Right ventricle myocardium superior (tissue), 1 donor: Measurements from ENCODE around the gene STRN. TPM values are rescaled to one million over a fixed set of nuclear protein-coding genes. Genes with fewer than 3 reads are reported as not detected.

Source experiments
- ATAC-seq: fragments of 200-7000 bp; cut with Tn5 transposase; one replicate; pipeline ENCODE4 v1.9.1; 2020; ENCODE audit warnings: mild to moderate bottlenecking; ENCODE audit not compliant: poor library complexity
- DNase-seq: peaks from one replicate; pipeline ENCODE4 v3.0.0-alpha.2; 2020
- intact Hi-C: fragments of 100-400 bp; cut with DNase I; formaldehyde crosslinking; loops from one replicate; pipeline ENCODE4 v1.11.2; 2022
- total RNA-seq: library from RNA; stranded (reverse); fragmentation: NEBNext Ultra II Directional; extraction: Animal tissue kit (Norgen Biotek cat#: 25700); gene quantifications from one replicate; pipeline ENCODE4 v1.2.1, GENCODE V29; 2021
- donor health status: DM: no; HTN: yes; CAD: no; lungs with severe emphysema.

The STRN gene
- total RNA-seq, 1 donor from 2014 or later = 38.6 TPM

DNA sequence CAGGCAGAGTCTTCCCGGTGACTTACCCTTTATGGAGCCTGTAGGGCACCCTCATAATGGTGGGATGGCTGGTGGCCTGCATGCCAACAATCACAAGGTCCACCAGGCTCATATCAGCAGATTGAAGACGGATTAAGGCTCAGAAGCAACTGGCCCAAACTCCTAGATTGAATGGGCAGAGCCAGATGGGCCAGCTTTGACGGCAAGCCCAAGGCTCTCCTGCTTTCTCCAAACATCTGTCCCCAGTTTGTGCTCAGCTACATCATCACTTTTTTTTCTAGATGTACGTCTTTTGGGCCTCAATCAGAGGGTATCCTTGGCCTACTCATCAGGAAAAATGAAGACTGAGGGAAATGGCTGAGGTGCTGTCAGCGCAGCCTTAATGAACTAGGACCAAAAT is 155.3 kb downstream of the STRN start:
- DNase-seq = no peak
- ATAC-seq = no peak
- intact Hi-C loops = no loop called here

DNA sequence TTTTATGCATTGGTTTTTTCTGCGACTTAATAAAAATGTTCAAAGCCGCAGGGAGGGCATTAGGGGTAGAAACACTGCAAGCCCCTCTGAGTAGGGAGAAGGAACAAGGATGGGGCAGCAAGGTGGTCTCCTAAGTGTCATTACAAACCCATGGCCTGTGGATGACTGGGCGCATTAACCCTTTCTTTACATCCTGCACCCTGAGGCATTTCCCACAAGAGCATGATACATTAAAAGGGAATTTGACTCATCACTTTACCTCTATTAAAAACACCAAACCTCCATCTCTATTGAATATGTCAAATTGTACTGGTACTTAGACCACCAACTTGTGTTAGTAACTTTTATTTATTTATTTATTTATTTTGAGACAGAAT is 157.3 kb downstream of the STRN start:
- no peak for ATAC-seq
- intact Hi-C loops = no loop called here
- DNase-seq = no peak

DNA sequence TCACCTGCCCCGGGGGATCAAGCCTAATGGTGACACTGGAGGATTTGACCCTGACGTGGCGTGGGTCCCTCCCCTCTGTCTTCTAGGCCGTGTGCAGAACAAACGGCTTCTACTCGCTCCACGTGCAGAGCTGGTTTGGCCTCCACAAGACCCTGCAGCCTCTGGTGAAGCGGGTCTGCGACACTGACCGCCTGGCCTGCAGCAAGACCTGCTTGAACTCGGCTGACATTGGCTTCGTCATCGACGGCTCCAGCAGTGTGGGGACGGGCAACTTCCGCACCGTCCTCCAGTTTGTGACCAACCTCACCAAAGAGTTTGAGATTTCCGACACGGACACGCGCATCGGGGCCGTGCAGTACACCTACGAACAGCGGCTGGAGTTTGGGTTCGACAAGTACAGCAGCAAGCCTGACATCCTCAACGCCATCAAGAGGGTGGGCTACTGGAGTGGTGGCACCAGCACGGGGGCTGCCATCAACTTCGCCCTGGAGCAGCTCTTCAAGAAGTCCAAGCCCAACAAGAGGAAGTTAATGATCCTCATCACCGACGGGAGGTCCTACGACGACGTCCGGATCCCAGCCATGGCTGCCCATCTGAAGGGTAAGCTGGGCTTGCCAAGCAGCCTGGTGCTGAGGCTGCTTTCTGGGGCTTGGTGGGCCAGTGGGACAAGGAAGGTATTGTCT is 157.8 kb downstream of the STRN start:
- DNase-seq = no peak
- no peak for ATAC-seq
- intact Hi-C loops = no loop called here

DNA sequence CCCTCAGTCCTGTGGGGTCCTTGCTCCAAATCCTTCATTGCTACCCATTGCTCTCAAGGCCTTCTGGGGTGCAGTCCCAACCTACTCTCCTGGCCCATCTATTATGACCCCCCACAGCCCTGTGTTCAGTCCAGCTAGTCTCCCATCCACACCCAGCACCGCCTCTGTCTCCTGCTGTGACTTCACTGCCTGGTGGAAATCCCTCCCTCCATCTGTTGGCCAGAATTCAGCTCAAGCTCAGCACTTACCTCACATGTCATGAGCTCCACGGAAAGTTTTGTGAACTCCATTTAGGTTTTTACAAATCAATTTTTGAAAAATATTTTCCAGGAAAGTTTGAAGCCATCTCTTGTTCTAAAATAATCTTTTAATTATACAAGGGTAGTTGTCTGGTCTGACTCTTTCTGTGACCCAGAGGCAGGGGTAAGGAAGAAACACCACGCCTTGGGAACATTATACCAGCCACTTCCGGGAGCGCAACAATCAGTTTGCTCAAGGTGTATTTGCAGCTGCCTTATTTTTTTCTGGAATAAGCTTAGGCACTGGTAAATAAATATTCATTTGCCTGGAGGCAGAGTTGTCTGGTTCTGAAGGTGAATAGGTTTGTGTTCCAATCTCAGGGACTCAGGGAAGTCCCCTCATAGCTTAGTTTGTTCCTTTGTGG is 159.0 kb downstream of the STRN start:
- DNase-seq (no peak), ATAC-seq (no peak)
- intact Hi-C loops = no loop called here

DNA sequence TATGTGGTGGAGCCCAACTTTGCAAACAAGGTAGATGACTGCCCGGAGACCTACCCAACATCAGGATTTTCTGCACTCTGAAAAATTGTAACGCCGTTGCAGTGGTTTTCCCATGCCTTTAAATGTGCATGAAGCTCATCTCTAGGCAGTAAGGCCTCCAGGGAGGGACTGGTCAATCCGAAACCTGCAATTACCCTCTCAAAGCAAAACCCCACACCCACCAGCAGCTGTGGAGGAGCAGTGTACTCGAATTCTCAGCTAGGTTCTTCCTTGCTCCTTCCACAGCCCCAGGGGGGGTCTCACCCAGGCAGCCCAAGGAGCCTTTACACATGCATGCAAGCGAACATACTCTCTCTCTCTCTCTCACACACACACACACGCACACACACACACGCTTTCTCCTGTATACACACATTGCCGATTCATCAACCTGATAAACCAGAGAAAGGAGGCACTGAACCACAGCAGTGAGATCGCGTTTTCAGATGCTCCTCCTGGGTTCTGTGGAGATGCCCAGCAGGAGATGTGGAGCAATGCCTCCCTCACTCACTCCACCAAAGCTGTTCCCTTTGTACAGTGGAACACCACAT is 160.6 kb downstream of the STRN start:
- no peak for DNase-seq
- intact Hi-C loops = no loop called here

DNA sequence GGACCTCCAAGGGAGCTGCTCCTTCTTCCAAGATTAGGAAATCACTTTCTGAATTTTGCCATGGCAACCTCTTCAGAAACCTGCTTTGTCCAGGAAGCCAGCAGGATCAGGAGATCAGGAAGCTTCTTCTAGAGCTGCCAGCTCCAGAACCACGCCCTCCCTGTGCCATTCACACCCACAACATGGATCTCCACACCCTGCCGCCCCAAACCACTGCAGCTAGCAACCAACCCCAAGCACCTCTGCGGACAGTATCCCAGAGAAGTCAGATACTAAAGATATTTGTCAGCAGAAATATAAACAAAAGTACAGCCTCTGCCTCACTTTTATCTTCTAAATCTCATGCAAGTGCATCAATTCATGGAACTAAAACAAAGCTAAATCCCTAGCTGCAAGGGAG is 163.4 kb downstream of the STRN start:
- ATAC-seq = no peak
- no peak for DNase-seq
- intact Hi-C loops = no loop called here

More for the DNA sequence above, 160.6 kb downstream of the STRN start:
- no peak for ATAC-seq

DNA sequence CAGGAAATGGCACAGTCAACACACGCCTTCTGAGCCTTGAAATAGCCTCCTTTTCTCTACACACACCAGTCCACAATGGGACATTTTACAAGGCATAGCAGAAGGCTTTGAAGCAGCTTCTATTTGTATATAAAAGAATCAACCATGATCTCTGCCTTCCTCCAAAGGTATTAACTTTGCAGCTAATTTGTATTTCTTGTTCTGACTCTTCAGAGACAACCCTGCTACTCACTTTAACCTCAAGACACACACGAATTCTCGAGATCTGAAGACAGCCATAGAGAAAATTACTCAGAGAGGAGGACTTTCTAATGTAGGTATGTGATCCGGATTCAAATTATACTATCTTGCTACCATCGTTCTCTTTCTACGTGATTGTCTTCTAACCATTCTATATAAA is 165.2 kb downstream of the STRN start:
- intact Hi-C loops = no loop called here
- DNase-seq (no peak), ATAC-seq (no peak)

DNA sequence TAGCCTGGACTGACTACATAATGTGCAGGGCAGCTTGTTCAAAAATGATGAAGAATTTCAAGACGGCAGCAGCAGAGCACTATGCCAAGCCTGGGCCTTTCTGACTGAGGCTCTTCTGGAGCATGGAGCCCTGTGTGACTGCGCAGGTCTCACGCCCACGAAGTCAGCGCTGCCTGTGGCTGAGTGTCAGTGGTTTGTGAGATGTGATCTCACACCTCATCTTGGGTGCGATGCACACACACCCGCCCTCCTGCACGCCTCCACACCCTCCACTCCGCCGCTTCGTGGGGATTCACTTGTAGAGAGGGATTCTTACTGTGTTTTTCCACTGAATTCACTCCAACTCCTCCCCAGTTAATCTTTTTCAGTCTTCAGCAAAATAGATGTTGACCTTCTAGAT is 166.0 kb downstream of the STRN start:
- no peak for DNase-seq
- no peak for ATAC-seq
- intact Hi-C loops = no loop called here

DNA sequence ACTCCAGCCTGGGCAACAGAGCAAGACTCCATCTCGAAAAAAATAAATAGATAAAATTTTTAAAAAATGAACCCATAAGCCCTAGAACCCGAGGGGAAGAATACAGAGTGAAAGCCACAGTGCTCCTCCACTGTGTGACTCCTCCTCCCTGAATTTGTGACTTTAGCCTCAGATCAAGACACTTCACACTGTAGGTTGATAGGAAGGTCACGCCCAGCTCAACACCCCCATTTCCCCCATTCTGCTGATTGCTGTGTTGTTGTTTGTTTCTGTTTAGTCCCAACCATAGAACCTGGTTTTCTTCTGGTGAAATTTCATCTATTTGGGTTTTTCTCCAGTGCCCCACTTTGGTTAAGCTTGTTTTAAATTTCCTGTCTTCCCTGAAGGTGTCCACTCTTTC is 167.6 kb downstream of the STRN start:
- intact Hi-C loops = no loop called here
- ATAC-seq = no peak
- no peak for DNase-seq

DNA sequence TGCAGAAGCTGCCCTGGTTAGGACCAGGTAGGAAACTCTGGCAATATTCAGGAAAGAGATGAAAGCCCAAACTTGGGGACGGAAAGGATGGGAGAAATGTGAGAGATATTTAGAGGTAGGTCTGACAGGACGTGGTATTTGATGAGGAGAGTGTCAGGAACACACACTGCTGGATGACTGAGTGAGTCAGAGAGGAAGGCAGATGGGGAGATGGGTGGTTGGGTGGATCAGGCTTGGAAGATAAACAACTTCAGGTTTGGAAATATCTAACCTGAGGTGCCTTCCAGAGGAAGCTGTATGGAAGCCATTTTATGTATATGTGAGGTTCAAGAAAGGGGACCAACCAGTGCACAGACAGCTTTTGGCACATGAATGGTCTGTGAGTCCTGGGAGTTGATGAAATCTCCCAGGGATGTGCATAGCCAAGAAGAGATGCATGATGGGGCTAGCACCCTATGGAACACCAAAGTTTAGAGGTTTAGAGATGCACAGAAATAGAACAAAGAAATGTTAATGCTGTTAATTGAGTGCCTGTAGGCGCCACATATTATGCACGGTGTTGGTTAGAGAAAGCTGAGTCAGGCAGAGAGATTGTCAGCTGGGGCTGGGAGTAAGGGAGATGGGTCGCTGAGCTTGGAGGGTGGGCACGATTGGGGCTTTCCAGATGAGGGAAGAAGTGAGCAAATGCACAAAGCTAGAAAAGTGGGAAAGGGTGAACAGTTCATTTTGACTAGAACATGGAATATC is 168.8 kb downstream of the STRN start:
- ATAC-seq (no peak), DNase-seq (no peak)
- intact Hi-C loops = no loop called here

Other genes starting within 250 kb of the STRN start
- 27.7 TPM for gene HEATR5B, start 117.8 kb upstream of the STRN start, total RNA-seq
- 4.5 TPM for gene GPATCH11, start 118.0 kb upstream of the STRN start, total RNA-seq
- gene EIF2AK2, start 190.4 kb upstream of the STRN start, total RNA-seq = 17.5 TPM
- not detected for gene SULT6B1, start 222.1 kb upstream of the STRN start, total RNA-seq
- gene CEBPZOS, start 230.0 kb upstream of the STRN start, total RNA-seq = 57.8 TPM